IPS-15b (cell line): Measurements from ENCODE around the gene PRKN.

Experiments used
- H3K27me3 ChIP-seq: one replicate; pipeline ENCODE4 v1.6.1; 2013; ENCODE audit warnings: low read length; ENCODE audit not compliant: control insufficient read depth, insufficient read depth
- H3K36me3 ChIP-seq: one replicate; pipeline ENCODE4 v1.6.1; 2013; ENCODE audit warnings: low read length; ENCODE audit not compliant: control insufficient read depth, insufficient read depth
- H3K4me1 ChIP-seq: one replicate; pipeline ENCODE4 v1.6.1; 2013; ENCODE audit warnings: mild to moderate bottlenecking, low read length; ENCODE audit not compliant: control insufficient read depth, insufficient read depth
- H3K4me3 ChIP-seq: one replicate; pipeline ENCODE4 v1.5.1; 2013; ENCODE audit warnings: low read depth, low read length
- H3K9ac ChIP-seq: one replicate; pipeline ENCODE4 v1.6.1; 2013; ENCODE audit warnings: low read depth, mild to moderate bottlenecking, low read length
- H3K9me3 ChIP-seq: one replicate; pipeline ENCODE4 v1.6.1; 2013; ENCODE audit warnings: mild to moderate bottlenecking, low read length; ENCODE audit not compliant: control insufficient read depth, insufficient read depth

PRKN gene

DNA sequence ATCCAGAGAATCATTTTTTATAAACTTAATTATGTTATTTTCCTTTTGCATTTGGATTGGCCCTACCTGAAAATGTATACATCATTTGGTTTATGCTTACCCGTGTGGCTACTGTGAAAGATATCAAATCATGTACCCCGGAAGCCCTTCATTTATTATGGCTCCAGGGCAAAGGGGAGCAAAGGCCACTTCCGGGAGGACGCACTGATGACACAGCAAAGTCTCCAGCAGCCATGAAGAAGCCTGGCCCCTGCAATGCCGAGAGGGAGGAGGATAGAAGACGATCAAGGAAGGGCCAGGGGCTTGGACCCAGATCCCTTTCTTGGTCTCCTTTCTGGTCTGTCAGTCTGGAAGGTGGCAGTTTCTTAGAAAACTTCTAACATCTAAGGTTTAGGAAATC, 1073.4 kb downstream of the PRKN start:
- no peaks in the 10 kb centered on the region for H3K36me3 ChIP-seq
- no peaks in the 10 kb centered on the region for H3K4me1 ChIP-seq
- no peak overlapping the region for H3K4me3 ChIP-seq
- H3K9ac ChIP-seq: no peak overlapping the region
- no peaks in the 10 kb centered on the region for H3K27me3 ChIP-seq
- no peaks in the 10 kb centered on the region for H3K9me3 ChIP-seq

DNA sequence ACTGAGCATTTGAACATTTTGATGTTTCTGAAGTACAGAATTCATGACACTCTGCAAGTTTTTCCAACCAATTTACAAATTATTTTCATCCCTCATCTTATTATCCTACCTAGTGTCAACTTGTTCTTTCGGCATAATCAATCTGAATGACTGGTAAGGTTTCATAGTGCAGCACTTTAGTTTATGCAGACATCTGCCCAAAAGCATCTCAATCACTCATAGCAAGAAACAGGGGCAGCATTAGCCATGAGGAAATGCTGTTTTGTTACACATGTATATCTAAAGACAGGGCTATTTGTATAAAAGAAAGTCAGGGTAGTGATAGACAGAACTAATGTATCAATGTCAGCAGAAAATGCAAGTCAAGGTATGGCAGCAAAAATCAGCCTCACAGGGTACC, 1075.6 kb downstream of the PRKN start:
- no peaks in the 10 kb centered on the region for H3K27me3 ChIP-seq
- H3K9ac ChIP-seq: no peak overlapping the region
- no peaks in the 10 kb centered on the region for H3K36me3 ChIP-seq
- no peak overlapping the region for H3K4me3 ChIP-seq
- no peaks in the 10 kb centered on the region for H3K4me1 ChIP-seq
- no peaks in the 10 kb centered on the region for H3K9me3 ChIP-seq

DNA sequence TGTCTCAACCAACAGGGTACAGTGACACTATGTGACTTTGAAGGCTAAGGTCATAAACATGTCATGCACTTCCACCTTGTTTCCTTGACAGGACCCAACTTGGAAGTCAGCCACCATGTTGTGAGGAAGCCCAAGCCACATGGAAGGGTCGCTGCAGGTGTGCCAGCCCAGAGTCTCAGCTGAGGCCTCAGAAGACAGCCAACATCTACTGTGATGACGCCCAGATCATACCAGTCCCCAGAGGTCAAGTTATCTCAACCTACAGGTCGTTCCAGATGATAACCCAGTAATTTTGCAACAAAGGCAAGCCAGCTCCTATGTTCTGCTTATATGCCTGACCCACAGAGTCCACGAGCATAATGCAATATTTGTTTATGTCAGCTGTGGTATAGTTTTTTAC, 1077.7 kb downstream of the PRKN start:
- Histone ChIP-seq H3K4me3 (no peak overlapping the region), H3K27me3 (no peaks in the 10 kb centered on the region), H3K36me3 (no peaks in the 10 kb centered on the region), H3K4me1 (no peaks in the 10 kb centered on the region), H3K9ac (no peak overlapping the region), H3K9me3 (no peaks in the 10 kb centered on the region)

DNA sequence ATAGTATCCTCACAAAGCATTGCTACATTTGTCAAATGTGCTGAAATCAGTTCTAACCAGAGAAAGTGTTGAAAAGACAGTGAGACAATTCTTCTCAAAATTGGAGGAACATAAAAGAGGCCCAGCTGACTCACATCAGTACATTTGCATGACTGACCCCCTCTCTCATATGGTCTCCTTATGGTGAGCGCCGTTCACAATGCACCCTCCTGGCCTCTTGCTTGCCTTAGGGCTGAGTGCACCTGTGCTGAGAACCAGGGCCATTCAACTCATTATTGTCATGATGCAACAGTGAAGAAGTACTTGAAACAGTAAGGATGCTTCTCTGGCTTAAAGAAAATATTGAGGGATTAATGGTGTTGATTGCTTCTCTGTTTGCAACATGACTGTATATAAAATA, 1078.5 kb downstream of the PRKN start:
- no peaks in the 10 kb centered on the region for H3K9me3 ChIP-seq
- H3K9ac ChIP-seq: no peak overlapping the region
- H3K27me3 ChIP-seq: no peaks in the 10 kb centered on the region
- no peaks in the 10 kb centered on the region for H3K36me3 ChIP-seq
- H3K4me3 ChIP-seq: no peak overlapping the region
- H3K4me1 ChIP-seq: no peaks in the 10 kb centered on the region

DNA sequence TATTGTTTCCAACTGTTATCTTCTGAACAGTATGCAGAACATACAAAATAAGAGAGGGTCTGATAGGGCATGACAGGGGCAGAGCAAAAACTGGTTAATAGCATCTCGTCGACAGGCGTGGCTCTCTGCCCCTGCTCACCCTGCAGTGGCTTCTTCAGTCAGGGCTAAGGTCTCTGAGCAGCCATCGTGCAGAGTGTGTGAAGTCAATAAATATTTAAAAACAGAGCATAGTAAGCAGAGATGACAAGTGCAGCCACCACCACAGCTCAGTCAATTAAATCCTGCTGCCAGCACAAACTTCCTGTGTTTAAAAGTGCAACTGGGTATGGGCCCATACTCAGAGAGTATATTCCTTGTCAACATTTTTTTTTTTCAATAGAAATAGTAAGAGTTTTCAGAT, 1080.3 kb downstream of the PRKN start:
- no peaks in the 10 kb centered on the region for H3K4me1 ChIP-seq
- H3K9me3 ChIP-seq: no peaks in the 10 kb centered on the region
- H3K4me3 ChIP-seq: no peak overlapping the region
- no peaks in the 10 kb centered on the region for H3K27me3 ChIP-seq
- H3K9ac ChIP-seq: no peak overlapping the region
- no peaks in the 10 kb centered on the region for H3K36me3 ChIP-seq

DNA sequence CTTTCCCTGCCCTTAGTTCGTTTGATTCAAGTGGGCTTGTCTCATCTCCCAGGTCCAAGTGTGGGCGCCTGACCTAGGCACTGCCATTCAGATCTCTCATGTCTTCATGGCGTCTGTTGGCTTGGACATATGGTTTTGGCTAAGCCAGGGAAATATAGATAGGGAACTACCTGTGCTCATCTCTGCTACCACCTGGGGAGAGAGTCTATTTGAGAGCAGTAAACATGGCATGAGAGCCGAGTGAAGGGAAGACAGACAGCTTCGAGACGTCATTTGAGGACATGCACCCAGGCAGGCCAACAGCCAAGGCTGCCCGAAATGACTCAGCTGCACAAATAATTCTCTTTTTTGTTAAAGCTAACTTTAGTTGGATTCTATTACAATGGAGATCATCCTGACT, 1083.0 kb downstream of the PRKN start:
- no peaks in the 10 kb centered on the region for H3K36me3 ChIP-seq
- H3K4me3 ChIP-seq: no peak overlapping the region
- peaks cover 2% of the 10 kb centered on the region for H3K4me1 ChIP-seq
- H3K27me3 ChIP-seq: no peaks in the 10 kb centered on the region
- no peak overlapping the region for H3K9ac ChIP-seq
- H3K9me3 ChIP-seq: no peaks in the 10 kb centered on the region

DNA sequence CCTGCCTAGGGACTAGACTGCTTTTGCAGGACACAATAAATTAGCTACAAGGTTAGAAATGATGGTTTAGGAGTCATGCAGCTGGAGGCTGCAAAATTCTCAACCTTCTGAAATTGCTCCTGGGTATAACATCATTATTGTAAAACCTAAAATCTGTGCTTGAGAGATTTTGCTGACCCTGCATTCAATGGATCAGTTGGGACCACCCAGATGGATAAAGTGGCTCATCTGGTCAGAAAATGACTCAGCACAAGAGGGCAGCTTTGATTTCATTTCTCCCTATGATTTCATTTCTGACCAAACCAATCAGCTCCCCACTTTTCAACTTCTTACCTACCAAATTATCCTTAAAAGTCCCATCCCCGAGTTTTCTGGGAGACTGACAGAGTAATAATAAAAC, 1086.4 kb downstream of the PRKN start:
- Histone ChIP-seq H3K9ac (no peak overlapping the region), H3K4me3 (no peak overlapping the region), H3K36me3 (no peaks in the 10 kb centered on the region), H3K4me1 (peaks cover 2% of the 10 kb centered on the region), H3K9me3 (no peaks in the 10 kb centered on the region), H3K27me3 (no peaks in the 10 kb centered on the region)

DNA sequence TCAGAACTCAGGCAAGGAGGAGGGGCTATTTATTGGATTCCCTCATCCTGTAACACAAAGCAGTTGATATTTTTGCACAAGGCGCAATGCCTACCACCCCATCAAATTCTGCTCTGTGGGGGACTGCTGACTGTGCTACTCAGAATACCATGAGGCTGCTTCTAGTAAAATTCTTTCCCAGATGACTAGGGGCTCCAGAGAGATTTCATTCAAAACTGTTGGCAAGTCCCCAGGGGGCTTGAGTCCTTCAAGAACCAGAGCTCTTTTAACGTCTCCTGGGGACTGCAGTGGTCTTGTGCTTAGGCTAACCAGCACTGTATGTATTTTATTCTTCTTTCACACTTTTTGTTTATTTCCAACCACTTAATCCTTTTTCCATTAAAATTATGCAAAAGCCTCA, 1087.8 kb downstream of the PRKN start:
- no peaks in the 10 kb centered on the region for H3K27me3 ChIP-seq
- H3K36me3 ChIP-seq: no peaks in the 10 kb centered on the region
- no peaks in the 10 kb centered on the region for H3K9me3 ChIP-seq
- no peak overlapping the region for H3K9ac ChIP-seq
- peaks cover 2% of the 10 kb centered on the region for H3K4me1 ChIP-seq
- no peak overlapping the region for H3K4me3 ChIP-seq

DNA sequence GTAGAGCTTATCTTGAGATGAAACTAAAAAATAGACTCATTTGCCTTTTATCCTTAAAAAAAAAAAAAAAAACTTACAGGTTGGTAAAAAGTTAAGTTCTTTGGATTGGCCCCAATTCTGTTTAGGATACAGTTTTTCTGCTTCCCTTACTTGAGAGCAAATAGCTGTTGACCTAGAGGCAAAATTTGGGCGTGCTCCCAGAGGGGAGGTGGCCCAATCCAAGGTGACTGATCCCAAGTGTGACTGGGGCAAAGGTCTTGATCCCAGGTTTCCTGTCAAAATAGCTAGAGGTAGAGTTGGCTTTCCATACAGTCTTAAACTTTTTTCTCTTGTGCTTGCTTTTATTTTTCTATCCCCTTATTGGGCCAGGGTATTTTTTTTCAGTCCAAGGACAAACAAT, 1089.9 kb downstream of the PRKN start:
- no peak overlapping the region for H3K4me3 ChIP-seq

DNA sequence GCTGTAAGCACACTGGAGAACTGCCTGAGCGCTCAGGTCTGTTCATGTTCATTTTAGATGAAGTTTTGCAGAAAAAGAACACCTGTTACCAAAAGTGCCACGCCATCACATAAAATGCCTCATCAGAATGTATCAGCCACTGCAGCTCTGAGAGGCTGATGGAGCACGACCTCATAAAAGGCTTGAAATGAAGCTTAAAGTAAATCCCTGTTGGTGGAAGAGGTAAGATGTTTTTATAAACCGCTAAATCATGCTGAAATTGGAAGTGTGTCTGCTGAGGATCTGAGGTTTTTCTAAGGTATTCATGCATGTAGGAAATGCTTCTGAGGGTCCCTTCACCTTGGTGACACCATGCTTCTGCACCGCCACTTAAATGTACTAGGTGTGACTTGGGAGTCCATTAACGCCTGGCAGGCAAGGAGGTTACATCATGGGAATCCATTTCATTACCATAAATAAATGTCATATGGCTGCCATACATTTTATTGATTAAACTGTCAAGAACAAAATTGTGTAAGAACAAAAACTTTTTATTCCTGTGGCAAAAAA, 1090.6 kb downstream of the PRKN start:
- Histone ChIP-seq H3K9ac (no peak overlapping the region), H3K36me3 (no peaks in the 10 kb centered on the region), H3K9me3 (no peaks in the 10 kb centered on the region), H3K4me3 (no peak overlapping the region), H3K4me1 (peaks cover 2% of the 10 kb centered on the region), H3K27me3 (no peaks in the 10 kb centered on the region)

More for the DNA sequence above, 1089.9 kb downstream of the PRKN start:
- no peak overlapping the region for H3K9ac ChIP-seq
- no peaks in the 10 kb centered on the region for H3K27me3 ChIP-seq
- H3K36me3 ChIP-seq: no peaks in the 10 kb centered on the region
- no peaks in the 10 kb centered on the region for H3K9me3 ChIP-seq
- peaks cover 2% of the 10 kb centered on the region for H3K4me1 ChIP-seq

DNA sequence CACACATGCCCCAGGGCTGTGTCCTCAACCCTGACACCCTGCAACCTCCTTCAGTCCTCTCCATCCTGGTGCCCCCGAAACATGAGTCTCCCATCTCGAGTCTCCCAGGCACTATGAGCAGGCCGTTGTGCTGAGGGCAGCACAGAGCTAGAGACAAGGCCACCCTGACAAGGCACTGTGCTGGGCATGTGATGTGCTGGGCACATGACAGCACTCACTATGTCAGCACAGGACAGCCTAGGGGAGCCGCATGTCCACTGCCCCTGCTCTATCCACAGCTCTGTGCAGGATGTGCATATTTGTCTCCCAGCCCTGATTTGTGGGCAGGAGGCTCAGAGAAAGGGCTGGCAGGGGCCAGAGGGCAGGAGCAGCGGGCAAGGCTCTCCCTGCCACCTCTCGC, 1091.6 kb downstream of the PRKN start:
- Histone ChIP-seq H3K4me1 (peaks cover 2% of the 10 kb centered on the region), H3K4me3 (no peak overlapping the region), H3K9me3 (no peaks in the 10 kb centered on the region), H3K9ac (no peak overlapping the region), H3K27me3 (peaks cover 3% of the 10 kb centered on the region), H3K36me3 (no peaks in the 10 kb centered on the region)

DNA sequence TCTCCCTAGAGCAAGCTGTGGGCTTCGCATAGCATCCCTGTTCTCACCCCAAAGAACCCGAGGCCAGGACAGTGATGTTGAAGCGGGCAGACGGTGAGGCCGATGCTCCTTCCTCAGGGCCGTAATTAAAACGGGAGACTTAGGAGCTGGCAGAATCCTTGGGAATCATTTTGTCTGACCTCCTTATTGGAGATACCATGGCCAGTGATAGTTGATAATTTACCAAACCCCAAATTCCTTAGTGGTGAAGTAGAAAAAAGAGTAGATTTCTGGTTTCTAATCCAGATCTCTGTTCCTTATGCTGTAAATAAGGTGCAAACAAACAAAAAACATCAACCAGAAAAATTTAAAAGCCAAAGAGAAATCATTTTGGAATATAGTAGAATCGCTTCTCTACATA, 1092.7 kb downstream of the PRKN start:
- Histone ChIP-seq H3K36me3 (no peaks in the 10 kb centered on the region), H3K27me3 (peaks cover 8% of the 10 kb centered on the region), H3K9ac (no peak overlapping the region)

More for the DNA sequence above, 1092.7 kb downstream of the PRKN start:
- Histone ChIP-seq H3K9me3 (no peaks in the 10 kb centered on the region), H3K4me3 (no peak overlapping the region), H3K4me1 (peaks cover under 1% of the 10 kb centered on the region)
